Skeletal muscle satellite cell (primary cell): ENCODE results near the gene ITPRID2.
"Not testable (repeated sequence)": the region's sequence is repeated elsewhere in the genome, so short reads cannot be mapped to it uniquely, and the experiment has no call there.

Source experiments
- H3K27me3 ChIP-seq: 2 replicates; pipeline ENCODE4 v1.7.0; 2013; ENCODE audit warnings: low read length; ENCODE audit not compliant: control insufficient read depth, insufficient read depth
- H3K36me3 ChIP-seq: 2 replicates; pipeline ENCODE4 v1.7.0; 2013; ENCODE audit warnings: mild to moderate bottlenecking, control low read depth, low read length; ENCODE audit not compliant: insufficient read depth
- H3K4me1 ChIP-seq: 2 replicates; pipeline ENCODE4 v1.7.0; 2013; ENCODE audit warnings: low read length; ENCODE audit not compliant: control insufficient read depth, insufficient read depth
- H3K4me2 ChIP-seq: 2 replicates; pipeline ENCODE4 v1.7.0; 2013; ENCODE audit warnings: mild to moderate bottlenecking, low read length
- H3K4me3 ChIP-seq: 2 replicates; pipeline ENCODE4 v1.7.0; 2013; ENCODE audit warnings: low read length
- H3K9ac ChIP-seq: 2 replicates; pipeline ENCODE4 v1.7.0; 2013; ENCODE audit warnings: mild to moderate bottlenecking, low read depth, low read length, moderate library complexity
- H3K9me3 ChIP-seq: replicated peaks from 2 replicates; pipeline ENCODE4 v1.7.0; 2013; ENCODE audit warnings: mild to moderate bottlenecking, control low read depth, low read length

The ITPRID2 gene

DNA sequence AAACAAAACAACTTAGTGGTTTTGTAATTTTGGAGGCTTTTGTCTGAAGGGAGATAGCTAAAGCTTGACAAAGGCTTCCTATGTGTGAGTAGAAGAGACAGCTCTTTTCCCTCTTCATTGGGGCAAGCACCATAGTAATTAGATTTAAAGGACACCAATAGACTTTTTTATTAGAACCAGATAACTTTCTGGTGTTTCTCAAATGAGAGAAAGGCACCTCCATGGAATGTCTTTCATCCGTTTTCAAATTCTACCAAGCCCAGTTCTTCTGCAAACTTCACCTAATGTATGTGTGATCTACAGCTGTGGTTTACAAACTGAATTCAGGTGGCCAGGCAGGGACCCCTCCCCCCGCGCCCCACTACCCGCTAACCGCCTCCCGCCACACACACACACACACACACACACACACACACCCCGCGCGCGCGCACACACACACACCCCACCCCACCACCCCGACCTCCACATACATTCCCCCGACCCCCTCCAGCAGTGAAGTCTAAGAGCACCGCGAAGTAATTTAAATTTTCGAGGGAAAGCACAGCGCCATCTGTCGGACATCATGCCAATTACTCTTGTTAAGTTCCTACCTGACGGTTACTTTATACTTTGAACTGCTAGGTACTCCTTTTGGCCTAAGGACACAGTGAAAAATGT is 62.5 kb downstream of the ITPRID2 start:
- peaks cover 33% of the 10 kb centered on the region for H3K4me1 ChIP-seq
- H3K4me2 ChIP-seq = peak overlapping the region; percentile 57
- H3K27me3 ChIP-seq = no peaks in the 10 kb centered on the region
- no peak overlapping the region for H3K4me3 ChIP-seq
- no peaks in the 10 kb centered on the region for H3K36me3 ChIP-seq
- peak overlapping the region; percentile 3 for H3K9ac ChIP-seq
- H3K9me3 ChIP-seq = no peaks in the 10 kb centered on the region

DNA sequence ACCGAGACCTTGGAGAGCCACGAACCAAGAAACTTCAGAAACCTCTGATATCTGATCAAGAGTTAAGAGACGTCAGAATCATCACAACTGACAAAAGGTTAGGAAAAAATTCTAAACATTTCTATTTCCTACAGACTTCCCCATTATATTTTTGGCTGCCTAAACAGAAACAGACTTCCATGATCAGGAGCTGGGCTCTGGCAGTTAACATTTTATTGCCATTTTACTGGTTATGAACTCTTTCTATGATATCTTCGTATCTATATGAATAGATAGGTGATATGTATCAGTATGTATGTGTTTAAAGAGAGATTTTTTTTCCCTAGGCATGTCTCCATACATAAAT is 63.0 kb downstream of the ITPRID2 start:
- H3K9ac ChIP-seq = peak overlapping the region; percentile 3
- H3K4me2 ChIP-seq = peak overlapping the region; percentile 57
- peaks cover 33% of the 10 kb centered on the region for H3K4me1 ChIP-seq
- no peaks in the 10 kb centered on the region for H3K27me3 ChIP-seq
- no peaks in the 10 kb centered on the region for H3K36me3 ChIP-seq
- no peak overlapping the region for H3K4me3 ChIP-seq
- H3K9me3 ChIP-seq = no peaks in the 10 kb centered on the region

DNA sequence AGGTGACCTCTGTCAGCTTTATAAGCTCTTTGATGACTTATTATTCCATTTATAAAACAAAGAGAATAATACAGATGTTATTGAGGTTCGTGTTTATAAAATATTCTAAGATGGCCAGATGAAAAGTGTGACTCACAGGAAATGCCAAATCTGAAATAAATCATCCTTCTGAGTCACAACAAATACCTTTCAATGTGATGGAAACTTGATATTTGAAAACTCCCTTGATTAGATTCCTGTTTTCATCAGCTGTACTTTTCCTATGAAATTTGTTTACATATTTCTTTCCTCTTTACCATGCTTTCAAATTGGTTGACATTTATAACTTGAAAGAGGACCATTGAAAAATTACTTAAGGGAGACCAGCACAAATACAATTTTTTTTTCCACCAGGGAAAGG is 63.5 kb downstream of the ITPRID2 start:
- H3K9ac ChIP-seq = peak overlapping the region; percentile 3
- peaks cover 36% of the 10 kb centered on the region for H3K4me1 ChIP-seq
- H3K4me3 ChIP-seq = no peak overlapping the region
- H3K36me3 ChIP-seq = no peaks in the 10 kb centered on the region
- peak overlapping the region; percentile 57 for H3K4me2 ChIP-seq
- no peaks in the 10 kb centered on the region for H3K9me3 ChIP-seq
- H3K27me3 ChIP-seq = no peaks in the 10 kb centered on the region

DNA sequence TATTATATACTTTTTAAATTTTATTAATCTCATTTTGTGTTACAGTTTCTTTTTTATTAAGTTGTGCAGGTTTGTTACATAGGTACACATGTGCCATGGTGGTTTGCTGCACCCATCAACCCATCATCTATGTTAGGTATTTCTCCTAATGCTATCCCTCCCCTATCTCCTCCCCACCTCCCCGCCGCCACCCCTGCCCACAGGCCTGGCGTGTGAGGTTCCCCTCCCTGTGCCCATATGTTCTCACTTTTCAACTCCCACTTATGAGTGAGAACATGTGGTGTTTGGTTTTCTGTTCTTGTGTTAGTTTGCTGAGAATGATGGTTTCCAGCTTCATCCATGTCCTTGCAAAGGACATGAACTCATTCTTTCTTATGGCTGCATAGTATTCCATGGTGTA is 64.3 kb downstream of the ITPRID2 start:
- H3K4me2 ChIP-seq, H3K36me3 ChIP-seq, H3K9ac ChIP-seq, H3K9me3 ChIP-seq, H3K4me3 ChIP-seq, H3K27me3 ChIP-seq: not testable (repeated sequence)
- peaks cover 36% of the 10 kb centered on the region for H3K4me1 ChIP-seq

DNA sequence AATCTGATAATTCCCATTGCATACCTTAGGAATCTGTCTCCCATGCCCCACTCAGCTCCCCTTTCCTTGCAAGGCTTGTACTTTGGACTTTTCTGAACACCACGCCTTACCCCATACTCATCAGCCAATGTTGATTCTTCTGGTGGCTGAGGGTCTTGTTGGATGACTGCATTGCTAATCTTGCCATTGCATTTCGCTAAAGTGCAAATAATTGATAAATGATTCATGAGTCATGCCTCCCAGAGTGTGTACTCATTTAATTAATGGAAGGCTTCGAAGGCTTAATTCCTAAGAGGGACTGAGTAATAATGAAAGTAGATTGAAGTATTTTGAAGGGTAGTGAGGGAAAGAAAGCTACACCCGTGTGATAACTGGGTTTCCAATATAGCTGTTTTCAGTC is 66.1 kb downstream of the ITPRID2 start:
- H3K9me3 ChIP-seq = no peaks in the 10 kb centered on the region
- no peaks in the 10 kb centered on the region for H3K27me3 ChIP-seq
- H3K4me3 ChIP-seq = no peak overlapping the region
- H3K36me3 ChIP-seq = no peaks in the 10 kb centered on the region
- no peak overlapping the region for H3K4me2 ChIP-seq
- H3K4me1 ChIP-seq = peaks cover 36% of the 10 kb centered on the region
- no peak overlapping the region for H3K9ac ChIP-seq

DNA sequence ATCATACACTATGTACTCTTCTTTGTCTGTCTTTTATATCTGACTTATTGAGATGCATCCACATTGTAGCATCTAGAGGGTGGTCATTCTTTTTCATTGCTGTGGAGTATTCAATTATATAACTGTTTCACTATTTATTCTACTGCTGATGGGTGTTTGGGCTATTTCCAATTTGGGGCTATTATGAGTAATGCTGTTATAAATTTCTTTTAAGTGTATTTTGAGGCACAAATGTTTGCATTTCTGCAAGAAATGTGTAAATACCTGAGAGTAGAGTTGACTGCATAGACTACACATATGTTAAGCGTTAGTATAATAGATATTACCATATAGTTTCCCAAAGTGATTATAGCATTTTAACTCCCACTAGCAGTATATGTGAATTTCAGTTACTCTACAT is 67.2 kb downstream of the ITPRID2 start:
- Histone ChIP-seq H3K4me3 (no peak overlapping the region), H3K4me1 (peaks cover 30% of the 10 kb centered on the region), H3K9ac (no peak overlapping the region), H3K4me2 (no peak overlapping the region), H3K36me3 (no peaks in the 10 kb centered on the region), H3K27me3 (no peaks in the 10 kb centered on the region), H3K9me3 (no peaks in the 10 kb centered on the region)

DNA sequence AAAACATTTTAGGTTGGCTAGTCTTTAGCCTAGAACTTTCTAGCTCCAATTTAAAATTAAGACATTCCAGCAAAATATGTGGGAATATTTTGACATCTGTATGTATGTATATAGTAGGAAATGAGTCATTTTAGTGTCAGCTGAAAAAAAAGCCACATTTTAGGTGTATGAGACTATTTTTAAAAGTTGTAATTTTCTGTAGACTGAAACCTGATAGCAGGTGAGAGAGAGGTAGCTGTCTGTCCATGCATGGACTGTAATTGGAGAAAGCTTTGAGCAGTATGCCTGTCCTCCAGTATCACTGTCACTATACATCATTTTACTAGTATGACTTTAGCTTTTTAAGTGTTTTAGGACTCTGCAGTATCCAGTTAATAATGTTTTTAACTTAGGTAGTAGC is 68.0 kb downstream of the ITPRID2 start:
- H3K36me3 ChIP-seq = no peaks in the 10 kb centered on the region
- peaks cover 24% of the 10 kb centered on the region for H3K4me1 ChIP-seq
- H3K4me2 ChIP-seq = peak overlapping the region; percentile 30
- H3K9me3 ChIP-seq = no peaks in the 10 kb centered on the region
- no peaks in the 10 kb centered on the region for H3K27me3 ChIP-seq
- no peak overlapping the region for H3K4me3 ChIP-seq
- no peak overlapping the region for H3K9ac ChIP-seq

DNA sequence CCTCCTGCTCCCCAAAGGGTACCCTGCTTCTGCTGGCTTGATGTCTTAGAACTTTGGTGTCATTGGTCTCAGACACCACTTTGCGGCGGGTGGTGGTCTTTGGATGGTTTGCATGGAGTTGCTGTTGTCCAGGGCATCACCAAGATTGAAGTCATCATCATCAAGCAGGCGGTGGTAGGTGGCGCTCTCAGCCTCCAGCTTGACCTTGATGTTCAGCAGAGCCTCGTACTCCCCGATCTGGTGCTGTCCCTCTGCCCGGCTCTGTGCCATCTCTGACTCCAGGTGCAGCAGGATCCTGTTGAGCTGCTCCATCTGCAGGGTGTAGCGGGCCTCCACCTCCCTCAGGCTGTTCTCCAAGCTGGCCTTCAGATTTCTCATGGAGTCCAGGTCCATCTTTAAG is 69.6 kb downstream of the ITPRID2 start:
- H3K9ac ChIP-seq, H3K9me3 ChIP-seq, H3K4me2 ChIP-seq, H3K27me3 ChIP-seq, H3K4me3 ChIP-seq, H3K36me3 ChIP-seq: not testable (repeated sequence)
- peaks cover 14% of the 10 kb centered on the region for H3K4me1 ChIP-seq

DNA sequence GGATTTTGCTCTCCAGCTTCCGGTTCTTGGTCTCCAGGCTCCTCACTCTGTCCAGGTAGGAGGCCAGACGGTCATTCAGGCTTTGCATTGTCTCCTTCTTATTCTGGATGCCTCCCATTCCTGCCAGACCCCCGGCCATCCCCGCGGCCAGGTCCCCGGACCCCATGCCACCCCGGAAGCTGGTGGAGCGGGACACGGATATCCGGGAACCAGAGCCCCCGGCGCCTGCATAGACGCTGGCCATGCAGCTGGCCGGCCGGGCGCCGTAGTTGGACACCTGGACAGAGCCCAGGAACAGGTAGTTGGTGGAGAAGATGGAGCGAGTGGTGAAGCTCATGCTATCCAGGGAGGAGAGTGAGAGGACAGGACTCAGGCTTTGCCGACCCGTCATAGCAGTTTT is 70.6 kb downstream of the ITPRID2 start:
- no peak overlapping the region for H3K4me2 ChIP-seq
- H3K4me3 ChIP-seq = no peak overlapping the region
- H3K27me3 ChIP-seq = no peaks in the 10 kb centered on the region
- no peaks in the 10 kb centered on the region for H3K36me3 ChIP-seq
- H3K4me1 ChIP-seq = peaks cover 14% of the 10 kb centered on the region
- H3K9ac ChIP-seq = no peak overlapping the region
- no peaks in the 10 kb centered on the region for H3K9me3 ChIP-seq

DNA sequence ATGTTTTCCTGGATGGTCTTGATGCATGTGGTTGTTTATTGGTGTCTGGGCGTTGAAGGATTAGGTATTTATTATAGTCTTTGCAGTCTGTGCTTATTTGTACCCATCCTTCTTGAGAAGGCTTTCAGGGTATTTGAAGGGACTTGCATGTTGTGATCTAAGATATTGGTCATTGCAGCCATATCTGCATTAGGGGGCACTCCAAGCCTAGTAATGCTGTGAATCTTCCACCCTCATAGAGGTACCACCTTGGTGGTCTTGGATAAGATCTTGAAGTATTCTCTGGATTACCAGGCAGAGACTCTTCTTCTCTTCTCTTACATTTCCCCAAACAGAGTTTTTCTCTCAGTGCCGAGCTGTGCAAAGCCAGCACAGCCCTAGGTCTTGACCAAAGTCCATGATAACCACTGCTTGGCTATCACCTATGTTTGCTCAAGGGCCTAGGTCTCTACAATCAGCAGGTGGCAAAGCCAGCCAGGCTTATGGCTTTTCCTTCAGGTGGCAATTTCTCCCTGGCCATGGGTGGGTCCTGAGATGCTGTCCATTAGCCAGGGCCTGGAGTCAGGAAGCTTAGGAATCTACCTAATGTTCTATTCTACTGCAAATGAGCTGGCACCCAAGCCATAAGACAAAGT is 78.7 kb downstream of the ITPRID2 start:
- Histone ChIP-seq H3K27me3 (no peaks in the 10 kb centered on the region), H3K36me3 (no peaks in the 10 kb centered on the region), H3K9me3 (no peaks in the 10 kb centered on the region), H3K4me1 (no peaks in the 10 kb centered on the region), H3K4me2 (no peak overlapping the region), H3K4me3 (no peak overlapping the region), H3K9ac (no peak overlapping the region)

DNA sequence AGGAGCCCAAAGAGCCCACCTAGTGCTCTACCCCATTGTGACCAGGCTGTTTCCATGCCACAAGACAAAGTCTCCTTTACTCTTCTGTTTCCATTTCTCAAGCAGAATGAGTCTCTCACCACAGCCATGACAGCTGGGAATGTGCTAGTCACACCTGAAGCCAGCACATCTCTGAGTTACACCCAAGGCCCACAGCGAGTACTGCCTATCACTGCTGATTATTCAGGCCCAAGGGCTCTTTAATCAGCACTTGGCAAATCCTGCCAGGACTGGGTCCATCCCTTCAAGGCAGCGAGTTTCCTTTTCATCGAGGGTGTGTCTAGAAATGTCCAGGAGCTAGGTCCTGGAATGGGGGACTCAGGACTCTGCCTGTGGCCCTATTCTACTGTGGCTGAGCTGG is 79.5 kb downstream of the ITPRID2 start:
- H3K27me3 ChIP-seq = no peaks in the 10 kb centered on the region
- H3K4me2 ChIP-seq = no peak overlapping the region
- H3K9ac ChIP-seq = no peak overlapping the region
- H3K36me3 ChIP-seq = no peaks in the 10 kb centered on the region
- H3K4me3 ChIP-seq = no peak overlapping the region
- H3K9me3 ChIP-seq = no peaks in the 10 kb centered on the region
- H3K4me1 ChIP-seq = no peaks in the 10 kb centered on the region

DNA sequence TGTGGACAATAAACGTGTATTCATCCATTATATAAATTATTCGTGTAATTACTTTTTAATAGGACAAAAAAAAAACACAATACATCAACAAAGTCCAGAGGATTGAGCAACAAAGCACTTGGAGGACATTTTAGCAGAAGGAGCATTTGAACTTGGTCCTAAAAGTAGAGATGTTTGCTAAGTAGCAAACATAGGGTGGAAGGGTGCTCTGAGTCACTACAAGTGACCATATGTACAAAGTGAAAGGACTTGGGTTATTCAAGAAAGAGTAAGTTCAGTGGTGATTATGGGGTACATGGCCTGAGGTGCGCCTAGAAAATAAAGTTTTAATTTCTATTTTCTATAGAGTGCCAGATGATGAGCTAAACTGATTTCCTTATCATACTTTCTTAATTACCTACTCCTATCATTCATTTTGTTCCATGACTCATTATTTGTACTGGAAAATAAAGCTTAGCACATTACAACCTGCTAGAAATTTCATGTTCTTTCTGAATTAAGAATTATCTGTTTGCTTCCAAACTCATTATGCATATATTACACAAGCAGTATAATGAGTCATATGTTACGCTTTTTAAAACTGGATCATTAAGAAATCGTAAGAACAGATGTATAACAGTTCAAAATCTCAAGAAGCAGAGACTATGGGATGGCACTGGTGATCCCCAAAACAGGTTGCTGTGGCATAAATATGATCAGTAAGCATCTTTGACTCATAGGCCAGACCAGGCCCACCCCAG is 81.1 kb downstream of the ITPRID2 start:
- no peak overlapping the region for H3K4me3 ChIP-seq
- H3K36me3 ChIP-seq = no peaks in the 10 kb centered on the region
- H3K27me3 ChIP-seq = no peaks in the 10 kb centered on the region
- no peaks in the 10 kb centered on the region for H3K4me1 ChIP-seq
- no peak overlapping the region for H3K9ac ChIP-seq
- H3K9me3 ChIP-seq = no peaks in the 10 kb centered on the region
- H3K4me2 ChIP-seq = no peak overlapping the region
